Sigmoid colon (tissue), 7 donors: ENCODE measurements around the gene TRAF7. TPM values are rescaled to one million over a fixed set of nuclear protein-coding genes. Genes with fewer than 3 reads are reported as not detected.
A peak's percentile ranks its signal among the peaks of the same experiment; 100 is the strongest.

Experiments used
- DNase-seq: peaks from one replicate; pipeline ENCODE4 v3.0.0-alpha.2; 2019
- H3K27ac ChIP-seq, 4 donors: fragments of 200-600 bp; sonication (generic); one replicate each; pipeline ENCODE4 v1.5.1; 2016 to 2019; ENCODE audit warnings: mild to moderate bottlenecking in 1 of 4
- H3K27me3 ChIP-seq, 3 donors: fragments of 200-600 bp; sonication (generic); one replicate each; pipeline ENCODE4 v1.5.1; 2019; ENCODE audit warnings: mild to moderate bottlenecking in 1 of 3
- H3K36me3 ChIP-seq, 4 donors: fragments of 200-600 bp; sonication (generic); one replicate each; pipeline ENCODE4 v1.5.1; 2016 to 2019
- H3K4me1 ChIP-seq, 4 donors: fragments of 200-600 bp; sonication (generic); one replicate each; pipeline ENCODE4 v1.5.1; 2017 to 2019
- H3K4me3 ChIP-seq, 4 donors: fragments of 200-600 bp; sonication (generic); one replicate each; pipeline ENCODE4 v1.5.1; 2017 to 2019; ENCODE audit warnings: mild to moderate bottlenecking in 2 of 4, moderate library complexity in 1 of 4
- H3K9me3 ChIP-seq, 4 donors: fragments of 200-600 bp in 3 of 4; sonication (generic) in 3 of 4; one replicate each; pipeline versions ENCODE4 v1.5.1 to v1.6.1; 2013 to 2019
- EP300 ChIP-seq, 4 donors: sonication (generic); formaldehyde crosslinking; IDR thresholded peaks; one replicate each; pipeline ENCODE4 v1.6.1; 2017; ENCODE audit warnings: antibody characterized with exemption in 4 of 4
- POLR2A ChIP-seq, 2 donors: fragments of 450-650 bp; IDR thresholded peaks; one replicate each; pipeline ENCODE4 v1.6.1; 2016; ENCODE audit warnings: antibody characterized with exemption in 2 of 2, mild to moderate bottlenecking in 2 of 2, moderate library complexity in 2 of 2
- POLR2AphosphoS5 ChIP-seq, 4 donors: sonication (generic); formaldehyde crosslinking; IDR thresholded peaks; one replicate each; pipeline ENCODE4 v1.6.1; 2017; ENCODE audit warnings: antibody characterized with exemption in 4 of 4
- WGBS, 2 donors: extraction: QIAGEN DNeasy Blood & Tissue Kit; methylation state at CpG; one replicate each; pipeline ENCODE4 v1.1.7; 2013; 5-methylcytosine and 5-hydroxymethylcytosine counted together
- intact Hi-C: fragments of 100-400 bp; cut with DNase I; formaldehyde crosslinking; loops from one replicate; pipeline ENCODE4 v1.15.1; 2023
- polyA plus RNA-seq, 3 donors: library from polyadenylated mRNA; stranded (reverse); fragments of 200-250 nt; gene quantifications; one replicate each; pipeline ENCODE4 v1.2.3, GENCODE V29; 2013
- small RNA-seq, 3 donors: library from RNA; depleted of rRNA; stranded (forward); fragments of <200 nt; gene quantifications; one replicate each; pipeline ENCODE3, GENCODE V24; 2016
- total RNA-seq, 4 donors: library from RNA; depleted of rRNA; stranded (reverse); fragments of >200 nt; gene quantifications; one replicate each; pipeline ENCODE4 v1.1.0, GENCODE V29; 2016
- TF ChIP-seq, protein P1 (sequence below), 4 experiments: fragments of 450-650 bp in 3 of 4; fragments of 200-600 bp in 1 of 4; IDR thresholded peaks; one replicate each; pipeline ENCODE4 v1.5.1; 2016 to 2019; ENCODE audit warnings: antibody characterized with exemption in 4 of 4, mild to moderate bottlenecking in 3 of 4, moderate library complexity in 2 of 4
- donor health status: healthy with polysubstance abuse.
- donor health status: Bipolar disorder and iron deficiency.
- donor health status: healthy.

The TRAF7 gene
- total and polyA plus RNA-seq, 7 donors, result 30.3 to 65.1 (median 45.0) TPM

DNA sequence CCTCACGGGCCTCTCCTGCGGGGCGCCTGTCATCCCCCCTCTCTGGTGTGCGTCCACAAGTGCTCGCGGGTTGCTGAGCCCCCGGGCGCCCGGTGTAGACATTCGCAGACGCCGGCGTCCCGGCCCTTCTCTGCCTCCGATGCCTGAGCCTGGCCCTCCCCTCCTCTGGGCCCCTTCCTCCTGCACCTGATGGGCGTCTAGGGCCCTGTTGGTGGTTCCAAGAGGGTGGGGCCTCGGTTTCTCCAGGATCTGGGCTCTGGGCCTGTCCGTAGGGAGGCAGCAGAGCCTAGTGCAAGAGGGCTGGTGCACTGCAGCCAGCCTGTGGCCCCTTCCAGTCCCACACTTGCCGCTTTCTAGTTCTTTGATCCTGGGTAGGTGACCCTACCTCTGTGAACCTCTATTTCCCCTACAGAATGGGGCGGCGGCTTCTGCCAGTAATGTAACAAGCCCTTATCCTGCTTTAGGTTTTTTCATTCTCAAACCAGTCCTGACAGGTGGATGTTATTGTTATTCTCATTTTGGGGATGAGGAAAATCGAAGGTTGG is 68.4 kb downstream of the TRAF7 start:
- 2 to 5% methylated on average over 22 of the region's 22 CpGs for WGBS, 2 donors
- intact Hi-C loops, result loop anchor here (1.0 to 5.0 kb wide), 3 partner anchors 27 to 69 kb away; partner anchors contain the start of genes ECI1, RNPS1 and TRAF7
- Histone ChIP-seq H3K4me3 (peak overlapping the region; percentile 80 to 98 (median 98)), H3K27me3 (no peaks in the 10 kb centered on the region), H3K36me3 (peaks cover 9 to 22% (median 12%) of the 10 kb centered on the region in 4 donors), H3K27ac (peak overlapping the region; percentile 85 to 95 (median 92)), H3K9me3 (no peaks in the 10 kb centered on the region), H3K4me1 (peaks cover 0 to 33% (median 26%) of the 10 kb centered on the region in 4 donors)
- DNase-seq, result peak; percentile 87
- TF ChIP-seq EP300 (IDR thresholded peaks at IDR 0.05), result no peak
- no peak for TF ChIP-seq POLR2AphosphoS5 (IDR thresholded peaks at IDR 0.05)
- TF ChIP-seq, protein P1, sequence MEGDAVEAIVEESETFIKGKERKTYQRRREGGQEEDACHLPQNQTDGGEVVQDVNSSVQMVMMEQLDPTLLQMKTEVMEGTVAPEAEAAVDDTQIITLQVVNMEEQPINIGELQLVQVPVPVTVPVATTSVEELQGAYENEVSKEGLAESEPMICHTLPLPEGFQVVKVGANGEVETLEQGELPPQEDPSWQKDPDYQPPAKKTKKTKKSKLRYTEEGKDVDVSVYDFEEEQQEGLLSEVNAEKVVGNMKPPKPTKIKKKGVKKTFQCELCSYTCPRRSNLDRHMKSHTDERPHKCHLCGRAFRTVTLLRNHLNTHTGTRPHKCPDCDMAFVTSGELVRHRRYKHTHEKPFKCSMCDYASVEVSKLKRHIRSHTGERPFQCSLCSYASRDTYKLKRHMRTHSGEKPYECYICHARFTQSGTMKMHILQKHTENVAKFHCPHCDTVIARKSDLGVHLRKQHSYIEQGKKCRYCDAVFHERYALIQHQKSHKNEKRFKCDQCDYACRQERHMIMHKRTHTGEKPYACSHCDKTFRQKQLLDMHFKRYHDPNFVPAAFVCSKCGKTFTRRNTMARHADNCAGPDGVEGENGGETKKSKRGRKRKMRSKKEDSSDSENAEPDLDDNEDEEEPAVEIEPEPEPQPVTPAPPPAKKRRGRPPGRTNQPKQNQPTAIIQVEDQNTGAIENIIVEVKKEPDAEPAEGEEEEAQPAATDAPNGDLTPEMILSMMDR (IDR thresholded peaks at IDR 0.05), result no peak
- no peak for TF ChIP-seq POLR2A (IDR thresholded peaks at IDR 0.05)

DNA sequence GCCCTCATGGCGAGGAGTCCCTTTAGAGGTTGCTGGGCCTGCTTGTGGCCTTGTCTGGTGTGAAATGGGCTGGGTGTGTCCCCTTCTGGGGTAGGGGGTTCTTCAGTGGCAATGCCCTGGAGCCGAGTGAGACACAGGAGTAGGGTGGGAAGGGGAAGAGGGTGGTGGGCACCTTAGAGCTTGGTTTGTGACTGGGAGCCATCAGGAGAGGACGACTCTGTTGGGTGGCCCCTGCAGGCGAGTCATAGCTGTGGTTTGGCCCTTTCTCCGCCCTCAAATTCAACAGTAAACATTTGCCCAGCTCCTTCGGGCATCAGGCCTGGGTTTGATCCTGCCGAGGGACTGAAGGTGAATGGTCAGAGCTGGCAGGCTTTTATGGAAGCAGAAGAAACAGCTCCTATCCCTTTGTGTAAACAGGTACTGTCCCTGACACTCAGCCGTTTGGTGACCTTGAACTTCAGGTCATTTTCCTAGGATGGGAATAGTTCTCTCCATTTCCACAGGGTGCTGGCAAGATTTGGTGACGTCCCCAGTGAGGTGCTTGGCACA is 70.7 kb downstream of the TRAF7 start:
- TF ChIP-seq, protein P1 (IDR thresholded peaks at IDR 0.05), result no peak
- TF ChIP-seq POLR2A (IDR thresholded peaks at IDR 0.05) (no peak), POLR2AphosphoS5 (IDR thresholded peaks at IDR 0.05) (no peak), EP300 (IDR thresholded peaks at IDR 0.05) (no peak)
- H3K9me3 ChIP-seq, result no peaks in the 10 kb centered on the region
- H3K36me3 ChIP-seq, result peaks cover 22 to 43% (median 30%) of the 10 kb centered on the region in 4 donors
- no peaks in the 10 kb centered on the region for H3K27me3 ChIP-seq
- peaks cover 0 to 33% (median 26%) of the 10 kb centered on the region in 4 donors for H3K4me1 ChIP-seq
- H3K27ac ChIP-seq, result no peak overlapping the region
- 34 to 69% methylated on average over 9 of the region's 9 CpGs for WGBS, 2 donors
- no peak overlapping the region for H3K4me3 ChIP-seq
- no peak for DNase-seq
- intact Hi-C loops, result no loop called here

- H3K9me3 ChIP-seq, result no peaks in the 10 kb centered on the region
- peaks cover 0 to 33% (median 26%) of the 10 kb centered on the region in 4 donors for H3K4me1 ChIP-seq
- TF ChIP-seq EP300 (IDR thresholded peaks at IDR 0.05) (no peak), POLR2AphosphoS5 (IDR thresholded peaks at IDR 0.05) (no peak), POLR2A (IDR thresholded peaks at IDR 0.05) (no peak)
- TF ChIP-seq, protein P1 (IDR thresholded peaks at IDR 0.05), result no peak
- no peak overlapping the region for H3K27ac ChIP-seq
- H3K27me3 ChIP-seq, result no peaks in the 10 kb centered on the region
- 87 to 95% methylated on average over 6 of the region's 6 CpGs for WGBS, 2 donors
- no peak overlapping the region for H3K4me3 ChIP-seq
- DNase-seq, result no peak
- peaks cover 27 to 49% (median 35%) of the 10 kb centered on the region in 4 donors for H3K36me3 ChIP-seq
- intact Hi-C loops, result no loop called here
Observed at GRCh38 chr16:2226918-2227317, 71.3 kb downstream of the TRAF7 start.

Small RNA genes within 50 kb of the gene (small RNA-seq; reads per million reads assigned to genes)
- gene MIR3180-5, result 0 reads per million in 3 donors
- 0 reads per million in 3 donors for gene MIR4516
- 0 reads per million in 3 donors for gene RF00019
- gene SNORD60, result 0 reads per million in 3 donors

Other genes starting within 250 kb of the TRAF7 start
- gene HS3ST6, start 237.4 kb upstream of the TRAF7 start, total RNA-seq, result not detected
- 1 to 10 TPM in 1 of 3 donors, under 1 TPM in 1, not detected in 1; 0.09 to 6.0 TPM for gene HS3ST6, start 237.4 kb upstream of the TRAF7 start, polyA plus RNA-seq
- 10 to 100 TPM; 17.8 to 35.7 (median 19.0) TPM for gene MSRB1, start 212.6 kb upstream of the TRAF7 start, total RNA-seq
- 100 to 1,000 TPM in 1 of 3 donors, 10 to 100 TPM in 2; 64.7 to 136 (median 69.1) TPM for gene MSRB1, start 212.6 kb upstream of the TRAF7 start, polyA plus RNA-seq
- gene RPL3L, start 201.1 kb upstream of the TRAF7 start, total RNA-seq, result not detected
- gene RPL3L, start 201.1 kb upstream of the TRAF7 start, polyA plus RNA-seq, result under 1 TPM in 2 of 3 donors, not detected in 1; 0.04 to 0.60 TPM
- gene NDUFB10, start 196.2 kb upstream of the TRAF7 start, total RNA-seq, result 100 to 1,000 TPM; 200 to 332 (median 264) TPM
- 100 to 1,000 TPM; 298 to 489 (median 369) TPM for gene NDUFB10, start 196.2 kb upstream of the TRAF7 start, polyA plus RNA-seq
- 1,000 to 10,000 TPM; 1,478 to 1,994 (median 1,643) TPM for gene RPS2, start 191.0 kb upstream of the TRAF7 start, total RNA-seq
- gene RPS2, start 191.0 kb upstream of the TRAF7 start, polyA plus RNA-seq, result 1,000 to 10,000 TPM; 1,713 to 3,277 (median 2,927) TPM
- not detected for gene RNF151, start 188.9 kb upstream of the TRAF7 start, total RNA-seq
- under 1 TPM in 1 of 3 donors, not detected in 2; 0.10 TPM for gene RNF151, start 188.9 kb upstream of the TRAF7 start, polyA plus RNA-seq
- 10 to 100 TPM; 19.4 to 27.4 (median 26.1) TPM for gene TBL3, start 183.7 kb upstream of the TRAF7 start, total RNA-seq
- gene TBL3, start 183.7 kb upstream of the TRAF7 start, polyA plus RNA-seq, result 10 to 100 TPM; 14.3 to 37.4 (median 14.4) TPM
- gene NOXO1, start 174.3 kb upstream of the TRAF7 start, total RNA-seq, result not detected
- 10 to 100 TPM; 13.8 to 47.3 (median 15.0) TPM for gene NOXO1, start 174.3 kb upstream of the TRAF7 start, polyA plus RNA-seq
- gene GFER, start 171.6 kb upstream of the TRAF7 start, total RNA-seq, result 10 to 100 TPM; 17.5 to 23.8 (median 21.2) TPM
- 100 to 1,000 TPM in 1 of 3 donors, 10 to 100 TPM in 2; 67.3 to 125 (median 82.9) TPM for gene GFER, start 171.6 kb upstream of the TRAF7 start, polyA plus RNA-seq
- gene SYNGR3, start 165.8 kb upstream of the TRAF7 start, total RNA-seq, result 1 to 10 TPM in 3 of 4 donors, under 1 TPM in 1; 0.82 to 8.3 (median 6.3) TPM
- 1 to 10 TPM in 2 of 3 donors, under 1 TPM in 1; 0.60 to 4.0 (median 1.2) TPM for gene SYNGR3, start 165.8 kb upstream of the TRAF7 start, polyA plus RNA-seq
- 10 to 100 TPM; 12.8 to 27.2 (median 17.7) TPM for gene ZNF598, start 146.0 kb upstream of the TRAF7 start, total RNA-seq
- gene ZNF598, start 146.0 kb upstream of the TRAF7 start, polyA plus RNA-seq, result 10 to 100 TPM; 20.3 to 57.0 (median 21.0) TPM
- not detected for gene NPW, start 136.0 kb upstream of the TRAF7 start, total RNA-seq
- under 1 TPM in 1 of 3 donors, not detected in 2; 0.71 TPM for gene NPW, start 136.0 kb upstream of the TRAF7 start, polyA plus RNA-seq
- gene NHERF2, start 128.9 kb upstream of the TRAF7 start, total RNA-seq, result 10 to 100 TPM; 23.5 to 57.9 (median 29.5) TPM
- 100 to 1,000 TPM in 1 of 3 donors, 10 to 100 TPM in 2; 46.7 to 105 (median 65.4) TPM for gene NHERF2, start 128.9 kb upstream of the TRAF7 start, polyA plus RNA-seq
- gene NTHL1, start 107.9 kb upstream of the TRAF7 start, total RNA-seq, result 10 to 100 TPM; 18.4 to 33.8 (median 25.6) TPM
- gene NTHL1, start 107.9 kb upstream of the TRAF7 start, polyA plus RNA-seq, result 10 to 100 TPM; 20.4 to 44.5 (median 35.6) TPM
- 10 to 100 TPM; 25.0 to 80.9 (median 36.9) TPM for gene TSC2, start 107.8 kb upstream of the TRAF7 start, total RNA-seq
- gene TSC2, start 107.8 kb upstream of the TRAF7 start, polyA plus RNA-seq, result 10 to 100 TPM; 16.9 to 58.4 (median 31.2) TPM
- gene PKD1, start 19.9 kb upstream of the TRAF7 start, total RNA-seq, result 100 to 1,000 TPM in 2 of 4 donors, 10 to 100 TPM in 2; 81.6 to 372 (median 134) TPM
- gene PKD1, start 19.9 kb upstream of the TRAF7 start, polyA plus RNA-seq, result 10 to 100 TPM; 10.6 to 61.4 (median 11.4) TPM
- 1 to 10 TPM in 2 of 4 donors, under 1 TPM in 1, not detected in 1; 0.68 to 3.0 (median 1.8) TPM for gene RAB26, start 7.2 kb upstream of the TRAF7 start, total RNA-seq
- gene RAB26, start 7.2 kb upstream of the TRAF7 start, polyA plus RNA-seq, result 10 to 100 TPM; 13.9 to 18.8 (median 16.2) TPM
- under 1 TPM in 3 of 4 donors, not detected in 1; 0.27 to 0.55 (median 0.36) TPM for gene CASKIN1, start 40.8 kb downstream of the TRAF7 start, total RNA-seq
- gene CASKIN1, start 40.8 kb downstream of the TRAF7 start, polyA plus RNA-seq, result under 1 TPM; under 0.01 to 0.44 (median 0.23) TPM
- gene MLST8, start 49.7 kb downstream of the TRAF7 start, total RNA-seq, result 10 to 100 TPM; 30.6 to 48.5 (median 37.1) TPM
- gene MLST8, start 49.7 kb downstream of the TRAF7 start, polyA plus RNA-seq, result 10 to 100 TPM; 41.4 to 58.7 (median 42.0) TPM
- gene BRICD5, start 55.1 kb downstream of the TRAF7 start, total RNA-seq, result 10 to 100 TPM in 1 of 4 donors, 1 to 10 TPM in 3; 1.8 to 21.3 (median 4.7) TPM
- 1 to 10 TPM in 1 of 3 donors, not detected in 2; 8.3 TPM for gene BRICD5, start 55.1 kb downstream of the TRAF7 start, polyA plus RNA-seq
- gene PGP, start 59.1 kb downstream of the TRAF7 start, total RNA-seq, result 10 to 100 TPM in 2 of 4 donors, 1 to 10 TPM in 2; 9.0 to 14.4 (median 10.0) TPM
- gene PGP, start 59.1 kb downstream of the TRAF7 start, polyA plus RNA-seq, result 10 to 100 TPM in 2 of 3 donors, 1 to 10 TPM in 1; 6.0 to 20.2 (median 11.1) TPM
- gene E4F1, start 67.8 kb downstream of the TRAF7 start, total RNA-seq, result 10 to 100 TPM; 17.4 to 26.9 (median 22.0) TPM
- gene E4F1, start 67.8 kb downstream of the TRAF7 start, polyA plus RNA-seq, result 10 to 100 TPM; 10.8 to 25.3 (median 13.4) TPM
- gene DNASE1L2, start 80.7 kb downstream of the TRAF7 start, total RNA-seq, result under 1 TPM in 3 of 4 donors, not detected in 1; 0.36 to 0.82 (median 0.81) TPM
- under 1 TPM in 1 of 3 donors, not detected in 2; 0.93 TPM for gene DNASE1L2, start 80.7 kb downstream of the TRAF7 start, polyA plus RNA-seq
- gene ECI1, start 95.8 kb downstream of the TRAF7 start, total RNA-seq, result 10 to 100 TPM; 50.2 to 87.2 (median 67.0) TPM
- gene ECI1, start 95.8 kb downstream of the TRAF7 start, polyA plus RNA-seq, result 100 to 1,000 TPM in 2 of 3 donors, 10 to 100 TPM in 1; 84.8 to 136 (median 121) TPM
- 100 to 1,000 TPM; 110 to 145 (median 128) TPM for gene RNPS1, start 112.3 kb downstream of the TRAF7 start, total RNA-seq
- 100 to 1,000 TPM; 111 to 171 (median 112) TPM for gene RNPS1, start 112.3 kb downstream of the TRAF7 start, polyA plus RNA-seq
- gene ABCA3, start 184.9 kb downstream of the TRAF7 start, total RNA-seq, result 10 to 100 TPM in 1 of 4 donors, 1 to 10 TPM in 3; 4.9 to 21.3 (median 7.4) TPM
- gene ABCA3, start 184.9 kb downstream of the TRAF7 start, polyA plus RNA-seq, result 1 to 10 TPM in 1 of 3 donors, under 1 TPM in 2; 0.46 to 4.2 (median 0.60) TPM